GM18951 (cell line): ENCODE results near the gene BORA.

Experiments used
- POLR2A ChIP-seq: IDR thresholded peaks from 4 replicates; pipeline ENCODE4 v1.6.1; 2011; ENCODE audit warnings: mild to moderate bottlenecking; ENCODE audit not compliant: insufficient read length, insufficient read depth; ENCODE audit errors: extremely low read depth
- in situ Hi-C: fragments of 300-500 bp; cut with MboI; formaldehyde crosslinking; loops from one replicate; pipeline ENCODE4 v1.12.0; 2022; ENCODE audit warnings: low sequenced_read_pairs, mixed read lengths, inconsistent platforms; ENCODE audit not compliant: unreplicated experiment

BORA gene

DNA sequence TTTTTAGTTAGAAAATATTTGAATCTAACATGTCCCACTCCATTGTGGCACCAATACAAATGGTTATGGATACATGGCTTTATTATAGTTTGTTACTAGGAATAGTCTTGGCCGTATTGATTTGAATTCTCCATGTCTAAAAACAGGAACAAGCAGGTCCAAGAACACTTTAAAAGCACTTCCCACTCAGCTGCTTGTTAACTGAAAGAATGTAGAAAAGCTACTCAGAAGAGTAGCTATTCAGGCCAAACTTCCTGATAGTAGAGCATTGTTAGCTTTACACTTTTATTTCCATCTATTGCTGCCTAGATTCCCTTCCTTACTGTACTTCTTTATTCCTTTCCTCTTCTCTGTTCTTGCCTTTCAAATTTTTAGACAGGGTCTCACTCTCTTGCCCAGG is 61.1 kb downstream of the BORA start:
- no peak for TF ChIP-seq POLR2A
- in situ Hi-C loops: no loop called here

DNA sequence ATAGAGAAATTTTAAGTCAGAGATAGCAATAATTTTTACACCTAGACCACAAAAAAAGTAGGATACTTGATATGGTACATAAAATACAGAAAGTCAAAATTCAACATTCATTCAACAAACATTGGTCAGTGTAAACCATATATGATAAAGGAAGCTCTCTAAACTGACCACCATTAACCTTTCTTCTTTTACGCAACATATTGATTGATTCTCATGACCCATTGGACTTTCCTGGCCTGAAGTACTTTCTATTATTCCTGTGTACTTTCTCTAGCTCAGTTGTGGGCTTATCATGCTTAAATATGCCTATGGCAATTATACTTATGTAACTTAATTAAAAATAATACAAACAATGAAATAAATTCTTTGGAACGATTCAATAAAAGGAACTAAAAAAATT is 64.9 kb downstream of the BORA start:
- TF ChIP-seq POLR2A: no peak
- in situ Hi-C loops: no loop called here

DNA sequence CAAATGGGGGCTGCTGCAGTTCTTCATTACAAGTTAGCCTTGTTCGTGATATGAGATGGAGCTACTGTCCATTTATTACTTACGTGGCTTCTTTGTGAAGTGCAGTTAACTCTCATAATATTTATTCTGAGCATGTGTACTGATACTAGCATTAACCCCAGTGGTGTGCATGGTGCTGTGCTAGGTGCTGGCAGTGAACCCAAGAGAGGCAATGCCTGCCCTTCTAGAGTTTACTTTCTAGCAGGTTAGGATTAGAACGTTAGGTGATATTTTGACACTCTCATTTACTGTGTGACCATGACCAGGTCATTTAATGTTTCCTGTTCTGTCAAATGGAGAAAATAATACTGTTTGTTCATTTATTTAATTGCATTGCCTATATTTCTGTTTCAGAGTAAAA is 71.1 kb downstream of the BORA start:
- in situ Hi-C loops: no loop called here
- TF ChIP-seq POLR2A: no peak

DNA sequence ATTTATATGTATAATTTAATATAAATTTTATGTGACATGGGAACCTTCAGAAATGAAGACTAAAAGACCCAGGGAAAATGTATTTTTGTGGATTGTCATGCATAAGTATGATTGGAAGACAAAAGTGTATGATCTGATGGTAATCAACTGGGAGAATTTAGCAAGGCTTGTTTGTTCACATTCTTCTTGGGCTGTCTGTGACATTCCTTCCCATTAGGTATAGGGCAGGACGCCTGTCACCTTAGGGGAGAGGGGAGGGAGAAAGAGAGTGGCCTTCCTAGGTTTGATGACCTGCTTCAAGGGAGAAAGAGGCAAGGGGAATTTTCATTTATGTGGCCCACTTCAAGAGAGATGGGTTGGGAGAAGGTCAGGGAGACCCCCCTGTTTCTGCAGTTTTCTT is 76.6 kb downstream of the BORA start:
- in situ Hi-C loops: loop anchor here (25.0 kb wide), 1 partner anchor 908 kb away; no protein-coding TSS in a partner anchor
- TF ChIP-seq POLR2A: no peak
